Endothelial cell of umbilical vein (primary cell): ENCODE measurements around the gene SLC19A1. TPM values are rescaled to one million over a fixed set of nuclear protein-coding genes. Genes with fewer than 3 reads are reported as not detected.

Experiments used
- BruUV-seq: library from RNA; stranded (reverse); fragments of 400-500 nt; replicated peaks from 2 replicates; lab custom pipeline; 2021; lab: Mats Ljungman, UMichigan
- CTCF ChIA-PET: fragments of 300-600, 350-600 bp; sonication (Branson Sonifier 250); formaldehyde crosslinking; loops from one replicate; lab custom pipeline; 2021; ENCODE audit warnings: antibody characterized with exemption, inconsistent platforms; lab: Charles Lee
- POLR2A ChIA-PET: fragments of 300-600, 350-600 bp; sonication (Branson Sonifier 250); formaldehyde crosslinking; loops from one replicate; lab custom pipeline; 2021; ENCODE audit warnings: antibody characterized with exemption, inconsistent platforms; lab: Charles Lee
- DNase-seq: peaks from one replicate; pipeline ENCODE4 v3.0.0-alpha.2; 2011; ENCODE audit warnings: low read depth, low spot score
- FAIRE-seq: peaks from 2 replicates; lab custom pipeline; 2011; peaks lifted over from hg19 to GRCh38; lab: Jason Lieb, UNC
- H2AFZ ChIP-seq: 2 replicates; pipeline ENCODE4 v1.6.0; 2012; ENCODE audit warnings: low read depth, low read length, control low read depth, inconsistent platforms
- H3K27ac ChIP-seq: 2 replicates; pipeline ENCODE4 v1.5.1; 2011; ENCODE audit warnings: low read depth, mild to moderate bottlenecking, control low read depth, low read length, moderate library complexity; ENCODE audit not compliant: insufficient read depth
- H3K27me3 ChIP-seq, 2 experiments: 2 replicates each; pipeline versions ENCODE4 v1.6.0 to v1.6.1; 2011; ENCODE audit warnings: low read length in 2 of 2, mixed read lengths in 1 of 2; ENCODE audit not compliant: control insufficient read depth in 2 of 2, insufficient read depth in 2 of 2
- H3K36me3 ChIP-seq, 2 experiments: 2 replicates in 1 of 2; 3 replicates in 1 of 2; pipeline ENCODE4 v1.5.1; 2011; ENCODE audit warnings: low read length in 2 of 2, mild to moderate bottlenecking in 1 of 2, moderate library complexity in 1 of 2; ENCODE audit not compliant: control insufficient read depth in 2 of 2, insufficient read depth in 2 of 2; ENCODE audit errors: extremely low read depth in 1 of 2
- H3K4me1 ChIP-seq: 3 replicates; pipeline ENCODE4 v1.5.1; 2011; ENCODE audit warnings: mild to moderate bottlenecking, low read length; ENCODE audit not compliant: control insufficient read depth, insufficient read depth; ENCODE audit errors: extremely low read depth
- H3K4me2 ChIP-seq: 2 replicates; pipeline ENCODE4 v1.6.1; 2011; ENCODE audit warnings: low read length, control low read depth, mixed read lengths; ENCODE audit not compliant: insufficient read depth
- H3K4me3 ChIP-seq, 3 experiments: fragments of 200-600 bp in 1 of 3; sonication (generic), shearing (Covaris generic) in 1 of 3; replicated peaks in 1 of 3; 2 replicates each; pipeline ENCODE4 v1.5.1; 2011 to 2016; ENCODE audit warnings: control low read depth in 3 of 3, low read length in 3 of 3, mild to moderate bottlenecking in 2 of 3, inconsistent platforms in 1 of 3, low read depth in 1 of 3, moderate library complexity in 1 of 3; ENCODE audit not compliant: insufficient read depth in 1 of 3
- H3K79me2 ChIP-seq: 2 replicates; pipeline ENCODE4 v1.6.0; 2012; ENCODE audit warnings: low read length, inconsistent platforms; ENCODE audit not compliant: control insufficient read depth, insufficient read depth
- H3K9ac ChIP-seq: replicated peaks from 2 replicates; pipeline ENCODE3; 2011; ENCODE audit warnings: low read length, control low read depth; ENCODE audit not compliant: insufficient read depth; ENCODE audit errors: extremely low read depth
- H3K9me1 ChIP-seq: replicated peaks from 3 replicates; pipeline ENCODE4 v1.6.0; 2011; ENCODE audit warnings: mild to moderate bottlenecking, low read length; ENCODE audit not compliant: control insufficient read depth, insufficient read depth; ENCODE audit errors: extremely low read depth
- H3K9me3 ChIP-seq: replicated peaks from 2 replicates; pipeline ENCODE4 v1.5.1; 2012; ENCODE audit warnings: low read length, inconsistent platforms; ENCODE audit not compliant: control insufficient read depth, insufficient read depth
- H4K20me1 ChIP-seq: replicated peaks from 2 replicates; pipeline ENCODE3; 2011; ENCODE audit warnings: mild to moderate bottlenecking, low read length; ENCODE audit not compliant: control insufficient read depth, insufficient read depth; ENCODE audit errors: extremely low read depth
- CTCF ChIP-seq, 2 donors: IDR thresholded peaks; 1 replicate in 1 of 2; 2 replicates in 1 of 2; pipeline ENCODE4 v1.5.1; 2011; ENCODE audit warnings: low read length in 2 of 2, mild to moderate bottlenecking in 2 of 2, moderate library complexity in 2 of 2, control low read depth in 1 of 2, inconsistent platforms in 1 of 2, low read depth in 1 of 2; ENCODE audit not compliant: insufficient read depth in 1 of 2; ENCODE audit errors: extremely low read depth in 1 of 2
- EZH2 ChIP-seq: IDR thresholded peaks from 2 replicates; pipeline ENCODE4 v1.6.1; 2012; ENCODE audit warnings: borderline replicate concordance, low read depth, mild to moderate bottlenecking, moderate library complexity, low read length, inconsistent platforms; ENCODE audit not compliant: severe bottlenecking
- FOS ChIP-seq: IDR thresholded peaks from 2 replicates; pipeline ENCODE4 v1.6.1; 2011; ENCODE audit warnings: mild to moderate bottlenecking, low read length, moderate library complexity, borderline replicate concordance; ENCODE audit not compliant: insufficient read depth
- GATA2 ChIP-seq: IDR thresholded peaks from 2 replicates; pipeline ENCODE4 v1.7.0; 2011; ENCODE audit warnings: low read depth, mild to moderate bottlenecking, moderate library complexity, mixed read lengths, low read length; ENCODE audit not compliant: insufficient read length, insufficient read depth
- JUN ChIP-seq: IDR thresholded peaks from 2 replicates; pipeline ENCODE4 v1.6.1; 2011; ENCODE audit warnings: borderline replicate concordance, low read depth; ENCODE audit not compliant: insufficient read length, insufficient read depth
- MYC ChIP-seq: IDR thresholded peaks from one replicate; pipeline ENCODE4 v1.6.1; 2011; ENCODE audit warnings: mild to moderate bottlenecking, low read depth, low read length
- POLR2A ChIP-seq: IDR thresholded peaks from 2 replicates; pipeline ENCODE4 v1.6.1; 2012; ENCODE audit warnings: low read depth, mild to moderate bottlenecking, control low read depth, low read length
- POLR2AphosphoS5 ChIP-seq: IDR thresholded peaks from 2 replicates; pipeline ENCODE4 v1.6.1; 2012; ENCODE audit warnings: low read depth, mild to moderate bottlenecking, control low read depth, low read length, moderate library complexity; ENCODE audit not compliant: insufficient read depth
- dilution Hi-C: fragments of 300-500 bp; cut with MboI; formaldehyde crosslinking; loops from one replicate; pipeline ENCODE4 v1.15.0; 2019; ENCODE audit warnings: low sequenced_read_pairs; ENCODE audit not compliant: extremely low pct_ligation_motif_present
- intact Hi-C: fragments of 100-400 bp; cut with micrococcal nuclease; formaldehyde crosslinking; loops from one replicate; pipeline ENCODE4 v1.10.0; 2022
- polyA plus RNA-seq, 4 experiments: library from polyadenylated mRNA; depleted of rRNA in 3 of 4; stranded (reverse) in 3 of 4; unstranded in 1 of 4; fragments of >200 nt; gene quantifications; 2 replicates each; pipeline versions ENCODE4 v1.2.1 to v1.2.3, GENCODE V29; 2011 to 2012; ENCODE audit warnings: missing spikeins in 1 of 4
- total RNA-seq: library from RNA; stranded (reverse); gene quantifications from 2 replicates; pipeline ENCODE4 v1.2.3, GENCODE V29; 2021
- TF ChIP-seq, protein P1 (sequence below): IDR thresholded peaks from 2 replicates; pipeline ENCODE4 v1.6.1; 2011; ENCODE audit not compliant: insufficient read depth, insufficient read length

SLC19A1 gene
- total and polyA plus RNA-seq, 2 donors (not counting 3 experiments of a cell fraction or from before 2014, with no cell fraction given): 36.3 to 54.6 TPM

- no peak for DNase-seq
- H3K4me1 ChIP-seq: peaks cover 24% of the 10 kb centered on the region
- no peak overlapping the region for H3K9ac ChIP-seq
- CTCF ChIA-PET: interaction anchor here (1.1 kb wide), 1 partner anchor 246 kb away, joined by 3 read pairs; no protein-coding TSS in a partner anchor
- no peak for FAIRE-seq
- BruUV-seq: no TSS peak
- no peak overlapping the region for H2AFZ ChIP-seq
- TF ChIP-seq MYC (no peak), POLR2A (no peak), GATA2 (no peak), EZH2 (no peak), JUN (no peak), FOS (no peak), POLR2AphosphoS5 (no peak), CTCF (IDR thresholded peaks at IDR 0.05; ENCODE audit: extremely low read depth in 1 of 2, insufficient read depth in 1 of 2, low read depth in 1 of 2, low read length in 2 of 2) (no peak)
- TF ChIP-seq, protein P1, sequence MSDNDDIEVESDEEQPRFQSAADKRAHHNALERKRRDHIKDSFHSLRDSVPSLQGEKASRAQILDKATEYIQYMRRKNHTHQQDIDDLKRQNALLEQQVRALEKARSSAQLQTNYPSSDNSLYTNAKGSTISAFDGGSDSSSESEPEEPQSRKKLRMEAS: no peak
- H3K9me1 ChIP-seq: no peaks in the 10 kb centered on the region
- H3K79me2 ChIP-seq: peaks cover 52% of the 10 kb centered on the region
- peaks cover 0 to 4% of the 10 kb centered on the region in 2 experiments for H3K36me3 ChIP-seq
- H3K9me3 ChIP-seq: no peaks in the 10 kb centered on the region
- intact Hi-C loops (loop anchor here (2.0 to 10.0 kb wide), 2 partner anchors 17 to 61 kb away; no protein-coding TSS in a partner anchor), dilution Hi-C loops (no loop called here)
- no peak overlapping the region for H3K4me3 ChIP-seq
- no peaks in the 10 kb centered on the region for H3K27me3 ChIP-seq
- POLR2A ChIA-PET: no interaction called here
- no peak overlapping the region for H3K4me2 ChIP-seq
- no peak overlapping the region for H3K27ac ChIP-seq
- H4K20me1 ChIP-seq: no peaks in the 10 kb centered on the region
Measured at GRCh38 chr21:45535341-45536081, 6.7 kb downstream of the SLC19A1 start.
